Suprapubic skin (tissue), 4 donors: Measurements from ENCODE around the gene HYAL2. TPM values are rescaled to one million over a fixed set of nuclear protein-coding genes. Genes with fewer than 3 reads are reported as not detected.

ENCODE experiments used
- DNase-seq, 2 donors: peaks; one replicate each; pipeline ENCODE4 v3.0.0-alpha.2; 2019; ENCODE audit warnings: low spot score in 2 of 2
- H3K27ac ChIP-seq: fragments of 200-600 bp; sonication (generic); one replicate; pipeline ENCODE4 v1.5.1; 2019
- H3K27me3 ChIP-seq: fragments of 200-600 bp; sonication (generic); one replicate; pipeline ENCODE4 v1.5.1; 2019
- H3K36me3 ChIP-seq: fragments of 200-600 bp; sonication (generic); one replicate; pipeline ENCODE4 v1.5.1; 2019
- H3K4me1 ChIP-seq: fragments of 200-600 bp; sonication (generic); one replicate; pipeline ENCODE4 v1.5.1; 2019
- H3K4me3 ChIP-seq: fragments of 200-600 bp; sonication (generic); one replicate; pipeline ENCODE4 v1.5.1; 2019; ENCODE audit warnings: mild to moderate bottlenecking
- H3K9me3 ChIP-seq: fragments of 200-600 bp; sonication (generic); one replicate; pipeline ENCODE4 v1.5.1; 2019
- CTCF ChIP-seq, 2 donors: fragments of 200-600 bp in 1 of 2; fragments of 450-650 bp in 1 of 2; sonication (generic) in 1 of 2; IDR thresholded peaks; one replicate each; pipeline ENCODE4 v1.5.1; 2016 to 2019; ENCODE audit warnings: antibody characterized with exemption in 2 of 2, mild to moderate bottlenecking in 1 of 2, moderate library complexity in 1 of 2
- EP300 ChIP-seq: sonication (generic); formaldehyde crosslinking; IDR thresholded peaks from one replicate; pipeline ENCODE4 v1.6.1; 2017; ENCODE audit warnings: antibody characterized with exemption
- POLR2A ChIP-seq, 2 donors: fragments of 450-650 bp; IDR thresholded peaks; one replicate each; pipeline ENCODE4 v1.6.1; 2017; ENCODE audit warnings: antibody characterized with exemption in 2 of 2, mild to moderate bottlenecking in 2 of 2, moderate library complexity in 2 of 2
- POLR2AphosphoS5 ChIP-seq, 3 donors: sonication (generic); formaldehyde crosslinking; IDR thresholded peaks; one replicate each; pipeline ENCODE4 v1.6.1; 2017; ENCODE audit warnings: antibody characterized with exemption in 3 of 3
- WGBS: methylation state at CpG from one replicate; pipeline ENCODE4 v1.1.5; 2018; 5-methylcytosine and 5-hydroxymethylcytosine counted together
- total RNA-seq, 4 donors: library from RNA; depleted of rRNA; stranded (reverse); fragments of >200 nt; gene quantifications; one replicate each; pipeline ENCODE4 v1.1.0, GENCODE V29; 2016

The HYAL2 gene
- total RNA-seq, 4 donors from 2014 or later, result 47.7 to 87.0 (median 80.3) TPM

GRCh38 chr3:50365842-50366220 lies 43.3 kb upstream of the HYAL2 start:
- H3K4me1 ChIP-seq, result peaks cover 23% of the 10 kb centered on the region
- H3K27ac ChIP-seq, result no peak overlapping the region
- whole genome bisulfite sequencing, result 79% methylated on average over 5 of the region's 5 CpGs
- no peaks in the 10 kb centered on the region for H3K36me3 ChIP-seq
- no peak for DNase-seq
- peak overlapping the region; percentile 72 for H3K4me3 ChIP-seq
- no peak for TF ChIP-seq POLR2AphosphoS5 (IDR thresholded peaks at IDR 0.05)
- TF ChIP-seq EP300, result no peak
- no peak for TF ChIP-seq CTCF (IDR thresholded peaks at IDR 0.05)
- TF ChIP-seq POLR2A (IDR thresholded peaks at IDR 0.05), result no peak
- H3K9me3 ChIP-seq, result no peaks in the 10 kb centered on the region
- no peaks in the 10 kb centered on the region for H3K27me3 ChIP-seq

- TF ChIP-seq POLR2AphosphoS5 (IDR thresholded peaks at IDR 0.05) (no peak), EP300 (no peak), CTCF (IDR thresholded peaks at IDR 0.05) (no peak), POLR2A (IDR thresholded peaks at IDR 0.05) (no peak)
- H3K4me1 ChIP-seq, result peaks cover 20% of the 10 kb centered on the region
- H3K9me3 ChIP-seq, result no peaks in the 10 kb centered on the region
- peak overlapping the region; percentile 72 for H3K4me3 ChIP-seq
- no peaks in the 10 kb centered on the region for H3K36me3 ChIP-seq
- H3K27me3 ChIP-seq, result no peaks in the 10 kb centered on the region
- DNase-seq, result peak; percentile 92 to 93
- H3K27ac ChIP-seq, result peak overlapping the region; percentile 48
- 12% methylated on average over 17 of the region's 53 CpGs for WGBS
These were observed 42.7 kb upstream of the HYAL2 start for GRCh38 chr3:50365080-50365841.

GRCh38 chr3:50364573-50365079 lies 42.1 kb upstream of the HYAL2 start:
- no peak for DNase-seq
- TF ChIP-seq POLR2AphosphoS5 (IDR thresholded peaks at IDR 0.05), result no peak
- TF ChIP-seq CTCF (IDR thresholded peaks at IDR 0.05), result no peak
- no peak for TF ChIP-seq EP300
- no peak for TF ChIP-seq POLR2A (IDR thresholded peaks at IDR 0.05)
- H3K9me3 ChIP-seq, result no peaks in the 10 kb centered on the region
- H3K36me3 ChIP-seq, result no peaks in the 10 kb centered on the region
- 14% methylated on average over 23 of the region's 48 CpGs for WGBS
- H3K27ac ChIP-seq, result peak overlapping the region; percentile 24
- peaks cover 22% of the 10 kb centered on the region for H3K4me1 ChIP-seq
- no peaks in the 10 kb centered on the region for H3K27me3 ChIP-seq
- H3K4me3 ChIP-seq, result peak overlapping the region; percentile 72

GRCh38 chr3:50359760-50360110 lies 37.2 kb upstream of the HYAL2 start:
- peaks cover 19% of the 10 kb centered on the region for H3K36me3 ChIP-seq
- H3K4me1 ChIP-seq, result peaks cover 54% of the 10 kb centered on the region
- WGBS, result 7% methylated on average over 2 of the region's 8 CpGs
- no peaks in the 10 kb centered on the region for H3K9me3 ChIP-seq
- DNase-seq, result no peak
- TF ChIP-seq EP300 (no peak), POLR2A (IDR thresholded peaks at IDR 0.05) (no peak), CTCF (IDR thresholded peaks at IDR 0.05) (no peak), POLR2AphosphoS5 (IDR thresholded peaks at IDR 0.05) (no peak)
- peak overlapping the region; percentile 97 for H3K4me3 ChIP-seq
- H3K27me3 ChIP-seq, result no peaks in the 10 kb centered on the region
- no peak overlapping the region for H3K27ac ChIP-seq

GRCh38 chr3:50358911-50359759 lies 36.6 kb upstream of the HYAL2 start, which contains the start of gene TMEM115:
Gene TMEM115, minus strand, starts transcription at chr3:50359521. Its CDS starts 458 bp downstream, at chr3:50359063.
- Histone ChIP-seq H3K27ac (peak within 1 kb of the TSS; percentile 93), H3K36me3 (peaks cover 25% of the 10 kb centered on the region), H3K9me3 (no peaks in the 10 kb centered on the region), H3K4me3 (peak within 1 kb of the TSS; percentile 97), H3K4me1 (peaks cover 48% of the 10 kb centered on the region), H3K27me3 (no peaks in the 10 kb centered on the region)
- TF ChIP-seq POLR2A (IDR thresholded peaks at IDR 0.05) (peak in 1 of 2 donors; percentile 62), CTCF (IDR thresholded peaks at IDR 0.05) (no peak), POLR2AphosphoS5 (IDR thresholded peaks at IDR 0.05) (peak in 2 of 3 donors; percentile 57 to 61)
- peak; percentile 97 to 98 for DNase-seq
- 0% methylated on average over 15 of the region's 64 CpGs for WGBS
